Thyroid gland (tissue), 4 donors: ENCODE measurements around the gene GMEB2. TPM values are rescaled to one million over a fixed set of nuclear protein-coding genes. Genes with fewer than 3 reads are reported as not detected.
"Not testable (repeated sequence)": the region's sequence is repeated elsewhere in the genome, so short reads cannot be mapped to it uniquely, and the experiment has no call there.

Experiments used
- DNase-seq, 2 donors: peaks; one replicate each; pipeline ENCODE4 v3.0.0-alpha.2; 2019
- H3K27ac ChIP-seq, 3 donors: fragments of 200-600 bp; sonication (generic); 1 replicate in 2 of 3; 2 replicates in 1 of 3; pipeline ENCODE4 v1.5.1; 2016 to 2019; ENCODE audit warnings: mild to moderate bottlenecking in 1 of 3, moderate library complexity in 1 of 3
- H3K27me3 ChIP-seq: fragments of 200-600 bp; sonication (generic); one replicate; pipeline ENCODE4 v1.5.1; 2019
- H3K36me3 ChIP-seq, 2 donors: fragments of 200-600 bp; sonication (generic); one replicate each; pipeline ENCODE4 v1.5.1; 2016 to 2019
- H3K4me1 ChIP-seq, 2 donors: fragments of 200-600 bp; sonication (generic); one replicate each; pipeline ENCODE4 v1.5.1; 2017 to 2019
- H3K4me3 ChIP-seq, 3 donors: fragments of 200-600 bp; sonication (generic); replicated peaks in 1 of 3; 1 replicate in 2 of 3; 2 replicates in 1 of 3; pipeline ENCODE4 v1.5.1; 2016; ENCODE audit warnings: mild to moderate bottlenecking in 1 of 3
- H3K9me3 ChIP-seq: fragments of 200-600 bp; sonication (generic); one replicate; pipeline ENCODE4 v1.5.1; 2017
- CTCF ChIP-seq, 6 experiments: fragments of 200-600 bp in 3 of 6; fragments of 450-650 bp in 3 of 6; sonication (generic) in 3 of 6; IDR thresholded peaks; one replicate each; pipeline ENCODE4 v1.5.1; 2016 to 2019; ENCODE audit warnings: antibody characterized with exemption in 6 of 6, mild to moderate bottlenecking in 2 of 6, inconsistent platforms in 1 of 6, moderate library complexity in 1 of 6
- POLR2A ChIP-seq, 2 donors: fragments of 450-650 bp; IDR thresholded peaks; one replicate each; pipeline ENCODE4 v1.6.1; 2017; ENCODE audit warnings: antibody characterized with exemption in 2 of 2, mild to moderate bottlenecking in 2 of 2, moderate library complexity in 1 of 2
- WGBS, 2 donors: methylation state at CpG; one replicate each; pipeline ENCODE4 v1.1.5; 2017; 5-methylcytosine and 5-hydroxymethylcytosine counted together
- intact Hi-C: fragments of 100-400 bp; cut with DNase I; formaldehyde crosslinking; loops from one replicate; pipeline ENCODE4 v1.15.1; 2023
- total RNA-seq, 4 donors: library from RNA; depleted of rRNA; stranded (reverse); fragments of >200 nt; gene quantifications; one replicate each; pipeline ENCODE4 v1.2.3, GENCODE V29; 2016

Gene GMEB2
- total RNA-seq, 4 donors from 2014 or later, result 23.1 to 34.9 (median 29.9) TPM

GRCh38 chr20:63574156-63574828 is 52.6 kb downstream of the GMEB2 start, which contains the start of gene HELZ2:
Gene HELZ2, minus strand, starts transcription at chr20:63574239. Its CDS starts 1,854 bp downstream, at chr20:63572385.
- peak within 1 kb of the TSS in 2 of 3 donors; percentile 50 to 83 for H3K4me3 ChIP-seq
- intact Hi-C loops, result loop anchor here (10.0 kb wide), 1 partner anchor 71 kb away; no protein-coding TSS in a partner anchor
- peak; percentile 76 to 78 for DNase-seq
- H3K27ac ChIP-seq, result peak within 1 kb of the TSS; percentile 58 to 72 (median 72)
- H3K27me3 ChIP-seq, result no peaks in the 10 kb centered on the region
- H3K36me3 ChIP-seq, result no peaks in the 10 kb centered on the region
- H3K4me1 ChIP-seq, result peaks cover 10 to 30% of the 10 kb centered on the region in 2 donors
- no peaks in the 10 kb centered on the region for H3K9me3 ChIP-seq
- TF ChIP-seq POLR2A (IDR thresholded peaks at IDR 0.05) (peak in 1 of 2 donors; percentile 21), CTCF (IDR thresholded peaks at IDR 0.05) (no peak)
- 83% methylated on average over 1 of the region's 40 CpGs; no CpG with 5 or more reads in 1 of the 2 donors for WGBS, 2 donors

- TF ChIP-seq POLR2A (IDR thresholded peaks at IDR 0.05), result no peak
- TF ChIP-seq CTCF (IDR thresholded peaks at IDR 0.05), result no peak
- H3K9me3 ChIP-seq, result no peaks in the 10 kb centered on the region
- WGBS, 2 donors, result 3 to 6% methylated on average over 6 to 13 of the region's 24 CpGs
- H3K27ac ChIP-seq, result peak overlapping the region; percentile 42 to 72 (median 58)
- intact Hi-C loops, result loop anchor here (10.0 kb wide), 1 partner anchor 71 kb away; no protein-coding TSS in a partner anchor
- DNase-seq, result no peak
- H3K36me3 ChIP-seq, result no peaks in the 10 kb centered on the region
- H3K4me1 ChIP-seq, result peaks cover 10 to 30% of the 10 kb centered on the region in 2 donors
- H3K4me3 ChIP-seq, result peak overlapping the region in 2 of 3 donors; percentile 50 to 83
- no peaks in the 10 kb centered on the region for H3K27me3 ChIP-seq
Measured at GRCh38 chr20:63573647-63574131, 53.2 kb downstream of the GMEB2 start.

GRCh38 chr20:63572788-63573646 is 53.9 kb downstream of the GMEB2 start:
- 70 to 80% methylated on average over 6 to 14 of the region's 34 CpGs for WGBS, 2 donors
- Histone ChIP-seq H3K27me3 (no peaks in the 10 kb centered on the region), H3K9me3 (no peaks in the 10 kb centered on the region), H3K27ac (peak overlapping the region in 1 of 3 donors; percentile 72), H3K4me1 (peaks cover 10 to 30% of the 10 kb centered on the region in 2 donors), H3K36me3 (no peaks in the 10 kb centered on the region), H3K4me3 (peak overlapping the region in 2 of 3 donors; percentile 50 to 83)
- TF ChIP-seq CTCF (IDR thresholded peaks at IDR 0.05) (no peak), POLR2A (IDR thresholded peaks at IDR 0.05) (no peak)
- DNase-seq, result no peak
- intact Hi-C loops, result loop anchor here (10.0 kb wide), 1 partner anchor 72 kb away; no protein-coding TSS in a partner anchor

GRCh38 chr20:63572071-63572787 is 54.7 kb downstream of the GMEB2 start:
- H3K4me3 ChIP-seq, result no peak overlapping the region
- intact Hi-C loops, result loop anchor here (10.0 kb wide), 1 partner anchor 73 kb away; no protein-coding TSS in a partner anchor
- no peak for TF ChIP-seq CTCF (IDR thresholded peaks at IDR 0.05)
- TF ChIP-seq POLR2A (IDR thresholded peaks at IDR 0.05), result no peak
- no peak for DNase-seq
- H3K27me3 ChIP-seq, result no peaks in the 10 kb centered on the region
- no peak overlapping the region for H3K27ac ChIP-seq
- H3K36me3 ChIP-seq, result no peaks in the 10 kb centered on the region
- 95 to 100% methylated on average over 1 to 8 of the region's 48 CpGs for WGBS, 2 donors
- H3K9me3 ChIP-seq, result no peaks in the 10 kb centered on the region
- peaks cover 10 to 25% of the 10 kb centered on the region in 2 donors for H3K4me1 ChIP-seq

GRCh38 chr20:63571087-63571478 is 55.8 kb downstream of the GMEB2 start:
- H3K27ac ChIP-seq, DNase-seq, H3K36me3 ChIP-seq, H3K27me3 ChIP-seq, H3K4me3 ChIP-seq, H3K9me3 ChIP-seq: not testable (repeated sequence)
- WGBS, 2 donors, result no CpG with 5 or more reads among the region's 11 CpGs
- intact Hi-C loops, result loop anchor here (10.0 kb wide), 1 partner anchor 74 kb away; no protein-coding TSS in a partner anchor
- H3K4me1 ChIP-seq, result peaks cover 10 to 20% of the 10 kb centered on the region in 2 donors
